ENCODE results near the gene CES2. TPM values are rescaled to one million over a fixed set of nuclear protein-coding genes. Genes with fewer than 3 reads are reported as not detected.

Gene CES2
- polyA plus RNA-seq, 1 of the 3 experiments (the other 2 are of a cell fraction) = 33.1 TPM

DNA sequence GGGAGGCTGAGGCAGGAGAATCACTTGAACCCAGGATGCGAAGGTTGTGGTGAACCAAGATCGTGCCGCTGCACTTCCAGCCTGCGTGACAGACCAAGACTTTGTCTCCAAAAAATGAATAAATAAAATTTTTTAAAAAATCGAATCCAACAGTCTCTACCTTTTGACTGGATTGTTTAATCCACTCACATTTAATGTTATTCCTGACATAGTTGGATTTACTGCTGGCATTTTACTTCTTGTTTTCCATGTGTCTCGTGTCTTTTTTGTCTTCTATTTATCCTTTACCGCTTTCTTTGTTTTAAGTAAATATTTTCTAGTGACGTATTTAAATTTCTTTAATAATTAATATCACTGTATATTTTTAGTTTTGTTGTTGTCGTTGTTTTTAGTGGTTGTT lies 47.7 kb downstream of the CES2 start:
- DNase-seq = no peak
- Histone ChIP-seq H3K9ac (no peak overlapping the region), H3K27ac (ENCODE audit: low read depth in 2 of 2, low read length in 1 of 2) (no peak overlapping the region), H3K4me1 (ENCODE audit: control insufficient read depth in 1 of 2, insufficient read depth in 2 of 2, low read depth in 1 of 2, low read length in 1 of 2) (no peaks in the 10 kb centered on the region), H3F3A (replicated peaks; ENCODE audit: insufficient read depth) (no peaks in the 10 kb centered on the region), H3K36me3 (replicated peaks in 1 of 2; ENCODE audit: control insufficient read depth in 1 of 2, insufficient read depth in 2 of 2, low read length in 1 of 2) (no peaks in the 10 kb centered on the region), H3K27me3 (ENCODE audit: insufficient read depth) (no peaks in the 10 kb centered on the region), H3K9me2 (no peaks in the 10 kb centered on the region), H4K20me1 (ENCODE audit: insufficient read depth) (no peaks in the 10 kb centered on the region), H2AFZ (ENCODE audit: low read depth) (no peak overlapping the region), H3K9me3 (no peaks in the 10 kb centered on the region), H3K4me3 (ENCODE audit: low read depth in 2 of 2, low read length in 1 of 2) (no peak overlapping the region), H3K79me2 (ENCODE audit: insufficient read depth) (no peaks in the 10 kb centered on the region), H3K4me2 (no peak overlapping the region)
- ChIA-PET POLR2A (no interaction called here), CTCF (interaction anchor here (0.6 to 1.9 kb wide), 7 partner anchors 22 to 194 kb away, joined by 3 to 9 read pairs (median 4); partner anchors contain the start of genes CES3, FBXL8 and TRADD)
- no peak for TF ChIP-seq TAF1 (IDR thresholded peaks at IDR 0.05; ENCODE audit: borderline replicate concordance, low read depth, low read length)
- TF ChIP-seq, protein P1, sequence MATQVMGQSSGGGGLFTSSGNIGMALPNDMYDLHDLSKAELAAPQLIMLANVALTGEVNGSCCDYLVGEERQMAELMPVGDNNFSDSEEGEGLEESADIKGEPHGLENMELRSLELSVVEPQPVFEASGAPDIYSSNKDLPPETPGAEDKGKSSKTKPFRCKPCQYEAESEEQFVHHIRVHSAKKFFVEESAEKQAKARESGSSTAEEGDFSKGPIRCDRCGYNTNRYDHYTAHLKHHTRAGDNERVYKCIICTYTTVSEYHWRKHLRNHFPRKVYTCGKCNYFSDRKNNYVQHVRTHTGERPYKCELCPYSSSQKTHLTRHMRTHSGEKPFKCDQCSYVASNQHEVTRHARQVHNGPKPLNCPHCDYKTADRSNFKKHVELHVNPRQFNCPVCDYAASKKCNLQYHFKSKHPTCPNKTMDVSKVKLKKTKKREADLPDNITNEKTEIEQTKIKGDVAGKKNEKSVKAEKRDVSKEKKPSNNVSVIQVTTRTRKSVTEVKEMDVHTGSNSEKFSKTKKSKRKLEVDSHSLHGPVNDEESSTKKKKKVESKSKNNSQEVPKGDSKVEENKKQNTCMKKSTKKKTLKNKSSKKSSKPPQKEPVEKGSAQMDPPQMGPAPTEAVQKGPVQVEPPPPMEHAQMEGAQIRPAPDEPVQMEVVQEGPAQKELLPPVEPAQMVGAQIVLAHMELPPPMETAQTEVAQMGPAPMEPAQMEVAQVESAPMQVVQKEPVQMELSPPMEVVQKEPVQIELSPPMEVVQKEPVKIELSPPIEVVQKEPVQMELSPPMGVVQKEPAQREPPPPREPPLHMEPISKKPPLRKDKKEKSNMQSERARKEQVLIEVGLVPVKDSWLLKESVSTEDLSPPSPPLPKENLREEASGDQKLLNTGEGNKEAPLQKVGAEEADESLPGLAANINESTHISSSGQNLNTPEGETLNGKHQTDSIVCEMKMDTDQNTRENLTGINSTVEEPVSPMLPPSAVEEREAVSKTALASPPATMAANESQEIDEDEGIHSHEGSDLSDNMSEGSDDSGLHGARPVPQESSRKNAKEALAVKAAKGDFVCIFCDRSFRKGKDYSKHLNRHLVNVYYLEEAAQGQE (IDR thresholded peaks at IDR 0.05; ENCODE audit: low read depth, low read length) = no peak
- WGBS (ENCODE audit: low lambda C conversion rate) = 77% methylated on average over 9 of the region's 9 CpGs

DNA sequence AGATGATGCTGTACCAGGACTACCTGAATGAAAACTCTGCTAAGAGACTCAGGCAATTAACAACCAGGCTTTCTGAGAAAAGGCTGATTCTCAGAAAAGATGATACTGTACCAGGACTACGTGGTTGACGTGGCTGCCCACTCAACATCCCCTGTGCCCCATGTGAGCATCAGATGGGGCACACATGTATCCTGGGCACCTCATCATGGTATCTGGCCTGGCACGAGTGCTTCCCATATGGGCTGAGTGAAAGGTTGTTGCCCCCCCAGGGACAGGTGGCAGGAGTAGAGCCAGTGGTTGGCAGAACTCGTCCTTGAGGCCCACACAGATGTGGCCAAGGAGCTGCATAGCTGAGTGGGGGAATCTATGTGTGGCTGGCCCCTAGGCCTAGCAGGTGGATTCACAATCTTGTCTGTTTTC lies 49.6 kb downstream of the CES2 start:
- WGBS (ENCODE audit: low lambda C conversion rate) = 86% methylated on average over 3 of the region's 4 CpGs
- Histone ChIP-seq H3K4me3 (ENCODE audit: low read depth in 2 of 2, low read length in 1 of 2) (no peak overlapping the region), H3K4me2 (no peak overlapping the region), H3K9me2 (no peaks in the 10 kb centered on the region), H2AFZ (ENCODE audit: low read depth) (no peak overlapping the region), H3K79me2 (ENCODE audit: insufficient read depth) (no peaks in the 10 kb centered on the region), H3K36me3 (replicated peaks in 1 of 2; ENCODE audit: control insufficient read depth in 1 of 2, insufficient read depth in 2 of 2, low read length in 1 of 2) (no peaks in the 10 kb centered on the region), H3K4me1 (ENCODE audit: control insufficient read depth in 1 of 2, insufficient read depth in 2 of 2, low read depth in 1 of 2, low read length in 1 of 2) (no peaks in the 10 kb centered on the region), H3K27me3 (ENCODE audit: insufficient read depth) (no peaks in the 10 kb centered on the region), H4K20me1 (ENCODE audit: insufficient read depth) (no peaks in the 10 kb centered on the region), H3F3A (replicated peaks; ENCODE audit: insufficient read depth) (no peaks in the 10 kb centered on the region), H3K27ac (ENCODE audit: low read depth in 2 of 2, low read length in 1 of 2) (no peak overlapping the region), H3K9me3 (no peaks in the 10 kb centered on the region), H3K9ac (no peak overlapping the region)
- CTCF ChIA-PET = interaction anchor here (0.9 to 2.2 kb wide), 3 partner anchors 90 to 175 kb away, joined by 3 to 13 read pairs (median 4); partner anchors contain the start of genes FBXL8 and TRADD
- no peak for TF ChIP-seq FOSL2 (IDR thresholded peaks at IDR 0.05; ENCODE audit: borderline replicate concordance, low read depth)
- TF ChIP-seq FOXM1 (IDR thresholded peaks at IDR 0.05; ENCODE audit: low read depth) = no peak
- no peak for TF ChIP-seq NRF1 (IDR thresholded peaks at IDR 0.05; ENCODE audit: low read depth, low read length)
- TF ChIP-seq, protein P2, sequence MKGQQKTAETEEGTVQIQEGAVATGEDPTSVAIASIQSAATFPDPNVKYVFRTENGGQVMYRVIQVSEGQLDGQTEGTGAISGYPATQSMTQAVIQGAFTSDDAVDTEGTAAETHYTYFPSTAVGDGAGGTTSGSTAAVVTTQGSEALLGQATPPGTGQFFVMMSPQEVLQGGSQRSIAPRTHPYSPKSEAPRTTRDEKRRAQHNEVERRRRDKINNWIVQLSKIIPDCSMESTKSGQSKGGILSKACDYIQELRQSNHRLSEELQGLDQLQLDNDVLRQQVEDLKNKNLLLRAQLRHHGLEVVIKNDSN (IDR thresholded peaks at IDR 0.05; ENCODE audit: borderline replicate concordance, low read depth) = no peak
- no peak for TF ChIP-seq EP300 (IDR thresholded peaks at IDR 0.05; ENCODE audit: borderline replicate concordance in 1 of 2, low read depth in 1 of 2, low read length in 1 of 2)
- TF ChIP-seq RXRA (IDR thresholded peaks at IDR 0.05; ENCODE audit: borderline replicate concordance, low read depth) = no peak
- no peak for TF ChIP-seq POLR2AphosphoS5 (IDR thresholded peaks at IDR 0.05; ENCODE audit: low read depth, low read length)
- TF ChIP-seq RFX5 (IDR thresholded peaks at IDR 0.05; ENCODE audit: low read length) = no peak
- TF ChIP-seq, protein P3, sequence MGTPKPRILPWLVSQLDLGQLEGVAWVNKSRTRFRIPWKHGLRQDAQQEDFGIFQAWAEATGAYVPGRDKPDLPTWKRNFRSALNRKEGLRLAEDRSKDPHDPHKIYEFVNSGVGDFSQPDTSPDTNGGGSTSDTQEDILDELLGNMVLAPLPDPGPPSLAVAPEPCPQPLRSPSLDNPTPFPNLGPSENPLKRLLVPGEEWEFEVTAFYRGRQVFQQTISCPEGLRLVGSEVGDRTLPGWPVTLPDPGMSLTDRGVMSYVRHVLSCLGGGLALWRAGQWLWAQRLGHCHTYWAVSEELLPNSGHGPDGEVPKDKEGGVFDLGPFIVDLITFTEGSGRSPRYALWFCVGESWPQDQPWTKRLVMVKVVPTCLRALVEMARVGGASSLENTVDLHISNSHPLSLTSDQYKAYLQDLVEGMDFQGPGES (IDR thresholded peaks at IDR 0.05; ENCODE audit: low read depth, low read length) = no peak
- TF ChIP-seq, protein P4, sequence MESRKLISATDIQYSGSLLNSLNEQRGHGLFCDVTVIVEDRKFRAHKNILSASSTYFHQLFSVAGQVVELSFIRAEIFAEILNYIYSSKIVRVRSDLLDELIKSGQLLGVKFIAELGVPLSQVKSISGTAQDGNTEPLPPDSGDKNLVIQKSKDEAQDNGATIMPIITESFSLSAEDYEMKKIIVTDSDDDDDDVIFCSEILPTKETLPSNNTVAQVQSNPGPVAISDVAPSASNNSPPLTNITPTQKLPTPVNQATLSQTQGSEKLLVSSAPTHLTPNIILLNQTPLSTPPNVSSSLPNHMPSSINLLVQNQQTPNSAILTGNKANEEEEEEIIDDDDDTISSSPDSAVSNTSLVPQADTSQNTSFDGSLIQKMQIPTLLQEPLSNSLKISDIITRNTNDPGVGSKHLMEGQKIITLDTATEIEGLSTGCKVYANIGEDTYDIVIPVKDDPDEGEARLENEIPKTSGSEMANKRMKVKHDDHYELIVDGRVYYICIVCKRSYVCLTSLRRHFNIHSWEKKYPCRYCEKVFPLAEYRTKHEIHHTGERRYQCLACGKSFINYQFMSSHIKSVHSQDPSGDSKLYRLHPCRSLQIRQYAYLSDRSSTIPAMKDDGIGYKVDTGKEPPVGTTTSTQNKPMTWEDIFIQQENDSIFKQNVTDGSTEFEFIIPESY (IDR thresholded peaks at IDR 0.05; ENCODE audit: borderline replicate concordance, low read depth) = no peak
- TF ChIP-seq, protein P5, sequence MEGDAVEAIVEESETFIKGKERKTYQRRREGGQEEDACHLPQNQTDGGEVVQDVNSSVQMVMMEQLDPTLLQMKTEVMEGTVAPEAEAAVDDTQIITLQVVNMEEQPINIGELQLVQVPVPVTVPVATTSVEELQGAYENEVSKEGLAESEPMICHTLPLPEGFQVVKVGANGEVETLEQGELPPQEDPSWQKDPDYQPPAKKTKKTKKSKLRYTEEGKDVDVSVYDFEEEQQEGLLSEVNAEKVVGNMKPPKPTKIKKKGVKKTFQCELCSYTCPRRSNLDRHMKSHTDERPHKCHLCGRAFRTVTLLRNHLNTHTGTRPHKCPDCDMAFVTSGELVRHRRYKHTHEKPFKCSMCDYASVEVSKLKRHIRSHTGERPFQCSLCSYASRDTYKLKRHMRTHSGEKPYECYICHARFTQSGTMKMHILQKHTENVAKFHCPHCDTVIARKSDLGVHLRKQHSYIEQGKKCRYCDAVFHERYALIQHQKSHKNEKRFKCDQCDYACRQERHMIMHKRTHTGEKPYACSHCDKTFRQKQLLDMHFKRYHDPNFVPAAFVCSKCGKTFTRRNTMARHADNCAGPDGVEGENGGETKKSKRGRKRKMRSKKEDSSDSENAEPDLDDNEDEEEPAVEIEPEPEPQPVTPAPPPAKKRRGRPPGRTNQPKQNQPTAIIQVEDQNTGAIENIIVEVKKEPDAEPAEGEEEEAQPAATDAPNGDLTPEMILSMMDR (IDR thresholded peaks at IDR 0.05) = no peak
- TF ChIP-seq CHD2 (IDR thresholded peaks at IDR 0.05; ENCODE audit: low read length, partially characterized antibody) = no peak
- TF ChIP-seq MXI1 (IDR thresholded peaks at IDR 0.05; ENCODE audit: low read depth, low read length) = no peak
- TF ChIP-seq, protein P6, sequence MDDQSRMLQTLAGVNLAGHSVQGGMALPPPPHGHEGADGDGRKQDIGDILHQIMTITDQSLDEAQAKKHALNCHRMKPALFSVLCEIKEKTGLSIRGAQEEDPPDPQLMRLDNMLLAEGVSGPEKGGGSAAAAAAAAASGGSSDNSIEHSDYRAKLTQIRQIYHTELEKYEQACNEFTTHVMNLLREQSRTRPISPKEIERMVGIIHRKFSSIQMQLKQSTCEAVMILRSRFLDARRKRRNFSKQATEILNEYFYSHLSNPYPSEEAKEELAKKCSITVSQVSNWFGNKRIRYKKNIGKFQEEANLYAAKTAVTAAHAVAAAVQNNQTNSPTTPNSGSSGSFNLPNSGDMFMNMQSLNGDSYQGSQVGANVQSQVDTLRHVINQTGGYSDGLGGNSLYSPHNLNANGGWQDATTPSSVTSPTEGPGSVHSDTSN (IDR thresholded peaks at IDR 0.05) = no peak
- TF ChIP-seq ELF1 (IDR thresholded peaks at IDR 0.05) = no peak
- no peak for DNase-seq
- POLR2A ChIA-PET = no interaction called here

Measured in SK-N-SH (cell line).